HepG2 (cell line): ENCODE measurements around the gene SLC18A3.

Source experiments
- KMT2B ChIP-seq: IDR thresholded peaks from 2 replicates; pipeline ENCODE4 v1.6.1; 2016; ENCODE audit warnings: missing genetic modification reagents, missing compliant biosample characterization
- POLR2A ChIP-seq, 2 experiments: IDR thresholded peaks; 2 replicates each; pipeline ENCODE4 v1.6.1; 2011; ENCODE audit warnings: low read depth in 2 of 2, low read length in 2 of 2, mild to moderate bottlenecking in 1 of 2, moderate library complexity in 1 of 2; ENCODE audit not compliant: insufficient read depth in 1 of 2
- ZBTB20 ChIP-seq: sonication (generic); formaldehyde crosslinking; IDR thresholded peaks from 2 replicates; pipeline ENCODE4 v1.8.1; 2023; ENCODE audit warnings: missing genetic modification reagents, low read depth, mild to moderate bottlenecking, borderline replicate concordance
- ZFX ChIP-seq: sonication (generic); formaldehyde crosslinking; IDR thresholded peaks from 2 replicates; pipeline ENCODE4 v1.4.0; 2020; ENCODE audit warnings: mild to moderate bottlenecking, low read depth, missing genetic modification reagents, moderate library complexity

GRCh38 chr10:49598986-49599385 lies 11.1 kb upstream of the SLC18A3 start:
- no peak for TF ChIP-seq ZBTB20 (CRISPR knock-in tag)
- TF ChIP-seq POLR2A (IDR thresholded peaks at IDR 0.05; ENCODE audit: insufficient read depth in 1 of 2, low read depth in 2 of 2, low read length in 2 of 2) = no peak
- no peak for TF ChIP-seq ZFX (CRISPR knock-in tag)
- no peak for TF ChIP-seq KMT2B (CRISPR knock-in tag)
